Gastroesophageal sphincter (tissue), 3 donors: ENCODE measurements around the gene TBC1D1.

Experiments
- POLR2AphosphoS5 ChIP-seq: sonication (generic); formaldehyde crosslinking; IDR thresholded peaks from one replicate; pipeline ENCODE4 v1.6.1; 2017; ENCODE audit warnings: antibody characterized with exemption
- TF ChIP-seq, protein P1 (sequence below), 4 experiments: fragments of 200-600 bp in 2 of 4; fragments of 450-650 bp in 2 of 4; sonication (generic) in 1 of 4; IDR thresholded peaks; one replicate each; pipeline ENCODE4 v1.5.1; 2017 to 2019; ENCODE audit warnings: antibody characterized with exemption in 4 of 4, mild to moderate bottlenecking in 2 of 4, moderate library complexity in 2 of 4

DNA sequence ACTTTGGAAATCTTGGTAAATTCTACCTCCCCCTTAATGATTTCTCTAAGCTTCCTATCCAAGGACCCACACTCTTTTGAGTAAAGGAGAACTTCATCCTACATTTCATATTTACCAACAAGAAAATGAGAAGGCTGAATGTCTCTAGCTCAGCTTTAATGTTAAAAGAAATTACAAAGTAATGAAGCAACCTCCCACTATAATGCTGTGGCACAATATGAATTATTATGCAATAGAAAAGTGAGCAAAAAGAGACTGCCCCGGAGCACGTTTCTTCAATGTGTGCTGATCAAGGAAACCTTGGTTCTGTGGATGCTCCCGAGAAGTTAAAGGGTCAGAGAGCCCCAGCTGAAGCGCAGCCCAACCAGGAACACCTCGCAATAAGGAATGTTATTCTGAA lies 9.1 kb upstream of the TBC1D1 start:
- TF ChIP-seq POLR2AphosphoS5, result no peak
- TF ChIP-seq, protein P1, sequence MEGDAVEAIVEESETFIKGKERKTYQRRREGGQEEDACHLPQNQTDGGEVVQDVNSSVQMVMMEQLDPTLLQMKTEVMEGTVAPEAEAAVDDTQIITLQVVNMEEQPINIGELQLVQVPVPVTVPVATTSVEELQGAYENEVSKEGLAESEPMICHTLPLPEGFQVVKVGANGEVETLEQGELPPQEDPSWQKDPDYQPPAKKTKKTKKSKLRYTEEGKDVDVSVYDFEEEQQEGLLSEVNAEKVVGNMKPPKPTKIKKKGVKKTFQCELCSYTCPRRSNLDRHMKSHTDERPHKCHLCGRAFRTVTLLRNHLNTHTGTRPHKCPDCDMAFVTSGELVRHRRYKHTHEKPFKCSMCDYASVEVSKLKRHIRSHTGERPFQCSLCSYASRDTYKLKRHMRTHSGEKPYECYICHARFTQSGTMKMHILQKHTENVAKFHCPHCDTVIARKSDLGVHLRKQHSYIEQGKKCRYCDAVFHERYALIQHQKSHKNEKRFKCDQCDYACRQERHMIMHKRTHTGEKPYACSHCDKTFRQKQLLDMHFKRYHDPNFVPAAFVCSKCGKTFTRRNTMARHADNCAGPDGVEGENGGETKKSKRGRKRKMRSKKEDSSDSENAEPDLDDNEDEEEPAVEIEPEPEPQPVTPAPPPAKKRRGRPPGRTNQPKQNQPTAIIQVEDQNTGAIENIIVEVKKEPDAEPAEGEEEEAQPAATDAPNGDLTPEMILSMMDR (IDR thresholded peaks at IDR 0.05), result no peak
